HCT116 (cell line): ENCODE measurements around the gene VIT.

Experiments
- CBX3 ChIP-seq: IDR thresholded peaks from 2 replicates; pipeline ENCODE4 v1.6.1; 2012; ENCODE audit warnings: low read depth
- EZH2 ChIP-seq: fragments of 200-600 bp; sonication (generic); IDR thresholded peaks from 2 replicates; pipeline ENCODE4 v1.6.1; 2017; ENCODE audit warnings: antibody characterized with exemption, mixed run types
- POLR2A ChIP-seq: IDR thresholded peaks from 2 replicates; pipeline ENCODE4 v1.7.0; 2011; ENCODE audit warnings: borderline replicate concordance; ENCODE audit not compliant: insufficient read depth, insufficient read length; ENCODE audit errors: extremely low read depth
- POLR2AphosphoS5 ChIP-seq: IDR thresholded peaks from 2 replicates; pipeline ENCODE4 v1.6.1; 2011; ENCODE audit warnings: mild to moderate bottlenecking, low read depth, low read length, moderate library complexity
- SP1 ChIP-seq: IDR thresholded peaks from 2 replicates; pipeline ENCODE4 v1.6.1; 2012; ENCODE audit warnings: low read depth
- SRF ChIP-seq: IDR thresholded peaks from 2 replicates; pipeline ENCODE4 v1.6.1; 2012; ENCODE audit warnings: low read depth
- YY1 ChIP-seq: IDR thresholded peaks from 2 replicates; pipeline ENCODE4 v1.6.1; 2011; ENCODE audit warnings: low read length, low read depth, moderate library complexity, mild to moderate bottlenecking; ENCODE audit not compliant: insufficient replicate concordance; ENCODE audit errors: extremely low read depth
- ZNF274 ChIP-seq: fragments of 200-500 bp; sonication (Bioruptor generic); IDR thresholded peaks from 2 replicates; pipeline ENCODE4 v1.6.1; 2014; ENCODE audit warnings: mild to moderate bottlenecking, low read depth, low read length, inconsistent platforms
- TF ChIP-seq, protein P1 (sequence below), 3 experiments: fragments of 200-600 bp in 1 of 3; sonication (generic) in 1 of 3; IDR thresholded peaks in 2 of 3; conservative IDR thresholded peaks in 1 of 3; 2 replicates each; pipeline ENCODE4 v1.5.1; 2012 to 2017; ENCODE audit warnings: low read depth in 2 of 3, low read length in 2 of 3, antibody characterized with exemption in 1 of 3, borderline replicate concordance in 1 of 3, control low read depth in 1 of 3, mild to moderate bottlenecking in 1 of 3, mixed read lengths in 1 of 3, mixed run types in 1 of 3, moderate library complexity in 1 of 3; ENCODE audit not compliant: insufficient read depth in 1 of 3
- TF ChIP-seq, protein P2 (sequence below): IDR thresholded peaks from 2 replicates; pipeline ENCODE4 v1.6.1; 2012; ENCODE audit warnings: low read depth

DNA sequence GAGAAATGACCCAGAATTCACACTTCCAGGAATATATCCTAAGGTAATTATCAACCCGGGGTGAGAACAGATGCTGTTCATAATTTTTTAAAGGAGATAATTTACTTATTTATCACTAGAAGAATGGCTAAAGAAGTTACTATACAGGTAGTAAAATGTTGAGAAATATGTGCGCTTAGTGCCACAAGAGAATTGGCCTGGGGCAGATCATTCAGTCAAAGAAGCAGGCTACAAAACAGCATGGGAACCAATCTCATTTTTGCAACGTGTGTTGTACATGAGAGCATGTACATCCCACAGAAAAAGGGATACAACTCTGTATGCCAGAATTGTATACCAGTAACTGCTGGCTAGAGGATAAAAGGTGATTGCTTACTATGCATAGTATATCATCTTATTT lies 75.2 kb downstream of the VIT start:
- TF ChIP-seq POLR2A (no peak), ZNF274 (no peak), EZH2 (no peak), POLR2AphosphoS5 (no peak), YY1 (no peak), SRF (no peak), CBX3 (no peak), SP1 (no peak)
- TF ChIP-seq, protein P1, sequence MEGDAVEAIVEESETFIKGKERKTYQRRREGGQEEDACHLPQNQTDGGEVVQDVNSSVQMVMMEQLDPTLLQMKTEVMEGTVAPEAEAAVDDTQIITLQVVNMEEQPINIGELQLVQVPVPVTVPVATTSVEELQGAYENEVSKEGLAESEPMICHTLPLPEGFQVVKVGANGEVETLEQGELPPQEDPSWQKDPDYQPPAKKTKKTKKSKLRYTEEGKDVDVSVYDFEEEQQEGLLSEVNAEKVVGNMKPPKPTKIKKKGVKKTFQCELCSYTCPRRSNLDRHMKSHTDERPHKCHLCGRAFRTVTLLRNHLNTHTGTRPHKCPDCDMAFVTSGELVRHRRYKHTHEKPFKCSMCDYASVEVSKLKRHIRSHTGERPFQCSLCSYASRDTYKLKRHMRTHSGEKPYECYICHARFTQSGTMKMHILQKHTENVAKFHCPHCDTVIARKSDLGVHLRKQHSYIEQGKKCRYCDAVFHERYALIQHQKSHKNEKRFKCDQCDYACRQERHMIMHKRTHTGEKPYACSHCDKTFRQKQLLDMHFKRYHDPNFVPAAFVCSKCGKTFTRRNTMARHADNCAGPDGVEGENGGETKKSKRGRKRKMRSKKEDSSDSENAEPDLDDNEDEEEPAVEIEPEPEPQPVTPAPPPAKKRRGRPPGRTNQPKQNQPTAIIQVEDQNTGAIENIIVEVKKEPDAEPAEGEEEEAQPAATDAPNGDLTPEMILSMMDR (IDR thresholded peaks at IDR 0.05 in 2 of 3, conservative IDR thresholded peaks at IDR 0.05 in 1 of 3; ENCODE audit: borderline replicate concordance in 1 of 3, insufficient read depth in 1 of 3, low read depth in 2 of 3, low read length in 2 of 3): no peak
- TF ChIP-seq, protein P2, sequence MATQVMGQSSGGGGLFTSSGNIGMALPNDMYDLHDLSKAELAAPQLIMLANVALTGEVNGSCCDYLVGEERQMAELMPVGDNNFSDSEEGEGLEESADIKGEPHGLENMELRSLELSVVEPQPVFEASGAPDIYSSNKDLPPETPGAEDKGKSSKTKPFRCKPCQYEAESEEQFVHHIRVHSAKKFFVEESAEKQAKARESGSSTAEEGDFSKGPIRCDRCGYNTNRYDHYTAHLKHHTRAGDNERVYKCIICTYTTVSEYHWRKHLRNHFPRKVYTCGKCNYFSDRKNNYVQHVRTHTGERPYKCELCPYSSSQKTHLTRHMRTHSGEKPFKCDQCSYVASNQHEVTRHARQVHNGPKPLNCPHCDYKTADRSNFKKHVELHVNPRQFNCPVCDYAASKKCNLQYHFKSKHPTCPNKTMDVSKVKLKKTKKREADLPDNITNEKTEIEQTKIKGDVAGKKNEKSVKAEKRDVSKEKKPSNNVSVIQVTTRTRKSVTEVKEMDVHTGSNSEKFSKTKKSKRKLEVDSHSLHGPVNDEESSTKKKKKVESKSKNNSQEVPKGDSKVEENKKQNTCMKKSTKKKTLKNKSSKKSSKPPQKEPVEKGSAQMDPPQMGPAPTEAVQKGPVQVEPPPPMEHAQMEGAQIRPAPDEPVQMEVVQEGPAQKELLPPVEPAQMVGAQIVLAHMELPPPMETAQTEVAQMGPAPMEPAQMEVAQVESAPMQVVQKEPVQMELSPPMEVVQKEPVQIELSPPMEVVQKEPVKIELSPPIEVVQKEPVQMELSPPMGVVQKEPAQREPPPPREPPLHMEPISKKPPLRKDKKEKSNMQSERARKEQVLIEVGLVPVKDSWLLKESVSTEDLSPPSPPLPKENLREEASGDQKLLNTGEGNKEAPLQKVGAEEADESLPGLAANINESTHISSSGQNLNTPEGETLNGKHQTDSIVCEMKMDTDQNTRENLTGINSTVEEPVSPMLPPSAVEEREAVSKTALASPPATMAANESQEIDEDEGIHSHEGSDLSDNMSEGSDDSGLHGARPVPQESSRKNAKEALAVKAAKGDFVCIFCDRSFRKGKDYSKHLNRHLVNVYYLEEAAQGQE: no peak
